Left renal pelvis (tissue), 4 donors: Measurements from ENCODE around the gene ATP13A1. TPM values are rescaled to one million over a fixed set of nuclear protein-coding genes. Genes with fewer than 3 reads are reported as not detected.
"Not testable (repeated sequence)": the region's sequence is repeated elsewhere in the genome, so short reads cannot be mapped to it uniquely, and the experiment has no call there.

Experiments used
- DNase-seq, 4 donors: peaks; one replicate each; pipeline ENCODE4 v3.0.0-alpha.2; 2013; ENCODE audit warnings: low read depth in 4 of 4, low spot score in 3 of 4
- polyA plus RNA-seq, 4 donors: library from polyadenylated mRNA; unstranded; fragments of 120-200 nt; gene quantifications; one replicate each; pipeline ENCODE4 v1.2.1, GENCODE V29; 2013; ENCODE audit not compliant: insufficient read length in 4 of 4

The ATP13A1 gene
- polyA plus RNA-seq, 4 donors, result 39.9 to 70.9 (median 46.1) TPM

- DNase-seq, result no peak
These were observed 36.7 kb downstream of the ATP13A1 start for GRCh38 chr19:19626516-19627472.

GRCh38 chr19:19624032-19624570 lies 39.4 kb downstream of the ATP13A1 start:
- no peak for DNase-seq

- DNase-seq, result no peak
These were observed 40.1 kb downstream of the ATP13A1 start for GRCh38 chr19:19623383-19623782.

GRCh38 chr19:19619849-19620210 lies 43.6 kb downstream of the ATP13A1 start:
- DNase-seq, result no peak

GRCh38 chr19:19619181-19619848 lies 44.2 kb downstream of the ATP13A1 start:
- no peak for DNase-seq

GRCh38 chr19:19618219-19619051 lies 45.0 kb downstream of the ATP13A1 start, which contains the start of gene PBX4:
TSS of gene PBX4 (minus strand) at chr19:19618687. CDS start at chr19:19618629, 58 bp downstream.
- DNase-seq, result peak; percentile 79 to 92 (median 84)

- no peak for DNase-seq
These were observed 48.4 kb downstream of the ATP13A1 start for GRCh38 chr19:19615086-19615485.

GRCh38 chr19:19613506-19613905 lies 50.0 kb downstream of the ATP13A1 start:
- DNase-seq, result no peak

GRCh38 chr19:19610376-19611202 lies 52.9 kb downstream of the ATP13A1 start:
- DNase-seq, result no peak

GRCh38 chr19:19606686-19607085 lies 56.8 kb downstream of the ATP13A1 start:
- not testable (repeated sequence) for DNase-seq

GRCh38 chr19:19606021-19606420 lies 57.5 kb downstream of the ATP13A1 start:
- no peak for DNase-seq

- no peak for DNase-seq
These were observed 60.7 kb downstream of the ATP13A1 start for GRCh38 chr19:19602713-19603324.

- no peak for DNase-seq
These were observed 61.3 kb downstream of the ATP13A1 start for GRCh38 chr19:19602136-19602712.

- DNase-seq, result no peak
These were observed 62.6 kb downstream of the ATP13A1 start for GRCh38 chr19:19600793-19601330.

- DNase-seq, result not testable (repeated sequence)
These were observed 64.6 kb downstream of the ATP13A1 start for GRCh38 chr19:19598728-19599451.

- no peak for DNase-seq
These were observed 65.6 kb downstream of the ATP13A1 start for GRCh38 chr19:19597809-19598306.
